ENCODE results near the gene UNC13D.
"Not testable (repeated sequence)": the region's sequence is repeated elsewhere in the genome, so short reads cannot be mapped to it uniquely, and the experiment has no call there.

UNC13D gene

GRCh38 chr17:75869282-75870141 is 25.3 kb upstream of the UNC13D start:
- no peak for TF ChIP-seq CTCF (IDR thresholded peaks at IDR 0.05)
- Mint-ChIP-seq H3K27ac (no peak overlapping the region), H3K4me3 (no peak overlapping the region), H3K9me3 (no peaks in the 10 kb centered on the region), H3K36me3 (ENCODE audit: low read depth) (no peaks in the 10 kb centered on the region), H3K27me3 (ENCODE audit: low read depth, poor library complexity) (peaks cover 15% of the 10 kb centered on the region), H3K4me1 (peaks cover 23% of the 10 kb centered on the region)
- DNase-seq, result no peak

GRCh38 chr17:75868730-75869281 is 24.6 kb upstream of the UNC13D start:
- not testable (repeated sequence) for H3K36me3 Mint-ChIP-seq (ENCODE audit: low read depth); DNase-seq; H3K9me3 Mint-ChIP-seq; H3K4me3 Mint-ChIP-seq; H3K27ac Mint-ChIP-seq
- H3K4me1 Mint-ChIP-seq, result peaks cover 26% of the 10 kb centered on the region
- H3K27me3 Mint-ChIP-seq (ENCODE audit: low read depth, poor library complexity), result peaks cover 10% of the 10 kb centered on the region

- H3K4me1 Mint-ChIP-seq, result peaks cover 22% of the 10 kb centered on the region
- H3K27ac Mint-ChIP-seq; H3K4me3 Mint-ChIP-seq; H3K9me3 Mint-ChIP-seq; DNase-seq; H3K36me3 Mint-ChIP-seq (ENCODE audit: low read depth): not testable (repeated sequence)
- peaks cover 11% of the 10 kb centered on the region for H3K27me3 Mint-ChIP-seq (ENCODE audit: low read depth, poor library complexity)
These were observed 21.4 kb upstream of the UNC13D start for GRCh38 chr17:75865404-75866188.

- H3K27ac Mint-ChIP-seq; H3K36me3 Mint-ChIP-seq (ENCODE audit: low read depth); H3K9me3 Mint-ChIP-seq; H3K4me3 Mint-ChIP-seq; DNase-seq; H3K27me3 Mint-ChIP-seq (ENCODE audit: low read depth, poor library complexity): not testable (repeated sequence)
- peaks cover 18% of the 10 kb centered on the region for H3K4me1 Mint-ChIP-seq
These were observed 20.7 kb upstream of the UNC13D start for GRCh38 chr17:75864887-75865286.

GRCh38 chr17:75864448-75864871 is 20.3 kb upstream of the UNC13D start:
- H3K4me1 Mint-ChIP-seq, result peaks cover 18% of the 10 kb centered on the region
- TF ChIP-seq CTCF (IDR thresholded peaks at IDR 0.05), result no peak
- H3K36me3 Mint-ChIP-seq (ENCODE audit: low read depth), result no peaks in the 10 kb centered on the region
- peaks cover 7% of the 10 kb centered on the region for H3K27me3 Mint-ChIP-seq (ENCODE audit: low read depth, poor library complexity)
- no peak for DNase-seq
- H3K27ac Mint-ChIP-seq, result no peak overlapping the region
- H3K9me3 Mint-ChIP-seq, result peaks cover 4% of the 10 kb centered on the region
- H3K4me3 Mint-ChIP-seq, result no peak overlapping the region

GRCh38 chr17:75861927-75862317 is 17.7 kb upstream of the UNC13D start:
- H3K36me3 Mint-ChIP-seq (ENCODE audit: low read depth), result no peaks in the 10 kb centered on the region
- H3K9me3 Mint-ChIP-seq, result peaks cover 4% of the 10 kb centered on the region
- peaks cover 18% of the 10 kb centered on the region for H3K4me1 Mint-ChIP-seq
- peak overlapping the region; percentile 13 for H3K27ac Mint-ChIP-seq
- H3K27me3 Mint-ChIP-seq (ENCODE audit: low read depth, poor library complexity), result peaks cover 8% of the 10 kb centered on the region
- no peak for TF ChIP-seq CTCF (IDR thresholded peaks at IDR 0.05)
- no peak overlapping the region for H3K4me3 Mint-ChIP-seq
- no peak for DNase-seq

- H3K4me1 Mint-ChIP-seq; DNase-seq; H3K27ac Mint-ChIP-seq; H3K4me3 Mint-ChIP-seq; H3K9me3 Mint-ChIP-seq; H3K36me3 Mint-ChIP-seq (ENCODE audit: low read depth); H3K27me3 Mint-ChIP-seq (ENCODE audit: low read depth, poor library complexity): not testable (repeated sequence)
These were observed 15.2 kb upstream of the UNC13D start for GRCh38 chr17:75859358-75859757.

Measured in nephron progenitor cell (in vitro differentiated cells).